CD4-positive, CD25-positive, alpha-beta regulatory T cell (primary cell): ENCODE results near the gene TMEM18. TPM values are rescaled to one million over a fixed set of nuclear protein-coding genes. Genes with fewer than 3 reads are reported as not detected.
"Not testable (repeated sequence)": the region's sequence is repeated elsewhere in the genome, so short reads cannot be mapped to it uniquely, and the experiment has no call there.

Source experiments
- ATAC-seq, 2 donors: fragments of 150-1000 bp; cut with Tn5 transposase; one replicate each; pipeline ENCODE4 v1.10.0; 2021; ENCODE audit warnings: low read depth in 2 of 2, moderate number of reproducible peaks in 2 of 2, moderate library complexity in 1 of 2
- DNase-seq, 3 donors: peaks; one replicate each; pipeline versions ENCODE4 v3.0.0 to v3.0.0-alpha.2; 2012 to 2022; ENCODE audit warnings: mixed read lengths in 1 of 3
- H3K27ac ChIP-seq: one replicate; pipeline ENCODE4 v1.7.0; 2013; ENCODE audit warnings: mild to moderate bottlenecking, low read length; ENCODE audit not compliant: insufficient read depth, poor library complexity, severe bottlenecking
- H3K27me3 ChIP-seq: one replicate; pipeline ENCODE4 v1.7.0; 2013; ENCODE audit warnings: low read length; ENCODE audit not compliant: control insufficient read depth, insufficient read depth
- H3K36me3 ChIP-seq: one replicate; pipeline ENCODE4 v1.7.0; 2013; ENCODE audit warnings: mild to moderate bottlenecking, low read length, moderate library complexity; ENCODE audit not compliant: control insufficient read depth, insufficient read depth
- H3K4me1 ChIP-seq: 2 replicates; pipeline ENCODE4 v1.7.0; 2013; ENCODE audit warnings: mild to moderate bottlenecking, low read length; ENCODE audit not compliant: insufficient read depth, control insufficient read depth, poor library complexity, severe bottlenecking
- H3K4me3 ChIP-seq: one replicate; pipeline ENCODE4 v1.7.0; 2013; ENCODE audit warnings: low read depth, mild to moderate bottlenecking, low read length, moderate library complexity
- H3K9me3 ChIP-seq, 2 experiments: 1 replicate in 1 of 2; 2 replicates in 1 of 2; pipeline ENCODE4 v1.7.0; 2013; ENCODE audit warnings: low read length in 2 of 2, mild to moderate bottlenecking in 1 of 2, moderate library complexity in 1 of 2; ENCODE audit not compliant: control insufficient read depth in 2 of 2
- H3K27ac Mint-ChIP-seq, 3 donors: one replicate each; pipeline ENCODE4 v1.8.0; 2020 to 2022; ENCODE audit warnings: mild to moderate bottlenecking in 3 of 3, mixed read lengths in 3 of 3, moderate library complexity in 2 of 3
- H3K27me3 Mint-ChIP-seq: one replicate; pipeline ENCODE4 v1.8.0; 2022; ENCODE audit warnings: mild to moderate bottlenecking, mixed read lengths
- H3K36me3 Mint-ChIP-seq: one replicate; pipeline ENCODE4 v1.8.0; 2020; ENCODE audit warnings: mixed read lengths
- H3K4me1 Mint-ChIP-seq, 4 donors: one replicate each; pipeline ENCODE4 v1.8.0; 2020 to 2022; ENCODE audit warnings: mixed read lengths in 4 of 4, mild to moderate bottlenecking in 1 of 4
- H3K4me3 Mint-ChIP-seq, 4 donors: one replicate each; pipeline ENCODE4 v1.8.0; 2020 to 2022; ENCODE audit warnings: mild to moderate bottlenecking in 4 of 4, mixed read lengths in 4 of 4, moderate library complexity in 3 of 4
- H3K9me3 Mint-ChIP-seq, 7 donors: one replicate each; pipeline ENCODE4 v1.8.0; 2020 to 2022; ENCODE audit warnings: mixed read lengths in 7 of 7, mild to moderate bottlenecking in 3 of 7, moderate library complexity in 2 of 7
- polyA plus RNA-seq, 4 donors: library from polyadenylated mRNA; unstranded; fragments of 300-500 nt; fragmentation: Illumina TruSeq; gene quantifications; one replicate each; pipeline ENCODE4 v1.2.3, GENCODE V29; 2021
- total RNA-seq: library from RNA; stranded (reverse); gene quantifications from one replicate; pipeline ENCODE4 v1.2.3, GENCODE V29; 2022

The TMEM18 gene
- total and polyA plus RNA-seq, 5 donors from 2014 or later: 22.9 to 45.5 (median 26.9) TPM

- not testable (repeated sequence) for H3K4me1 Mint-ChIP-seq, H3K36me3 Mint-ChIP-seq, DNase-seq, H3K27ac ChIP-seq, H3K4me3 Mint-ChIP-seq, H3K27me3 Mint-ChIP-seq, H3K36me3 ChIP-seq, ATAC-seq, H3K4me1 ChIP-seq, H3K27me3 ChIP-seq, H3K4me3 ChIP-seq, H3K27ac Mint-ChIP-seq
- H3K9me3 ChIP-seq: peaks cover 6 to 32% of the 10 kb centered on the region in 2 experiments
- peaks cover 1 to 22% (median 10%) of the 10 kb centered on the region in 7 donors for H3K9me3 Mint-ChIP-seq
Observed at GRCh38 chr2:684913-685312, 7.7 kb upstream of the TMEM18 start.

- peaks cover 1 to 22% (median 9%) of the 10 kb centered on the region in 7 donors for H3K9me3 Mint-ChIP-seq
- Histone ChIP-seq H3K4me3 (no peak overlapping the region), H3K4me1 (peaks cover 5% of the 10 kb centered on the region), H3K36me3 (no peaks in the 10 kb centered on the region), H3K27me3 (no peaks in the 10 kb centered on the region), H3K9me3 (peaks cover 6 to 32% of the 10 kb centered on the region in 2 experiments), H3K27ac (no peak overlapping the region)
- peak overlapping the region in 1 of 4 donors; percentile 55 for H3K4me3 Mint-ChIP-seq
- DNase-seq (no peak), ATAC-seq (no peak)
- H3K27me3 Mint-ChIP-seq: no peaks in the 10 kb centered on the region
- H3K36me3 Mint-ChIP-seq: peaks cover 7% of the 10 kb centered on the region
- peaks cover 0 to 16% (median 7%) of the 10 kb centered on the region in 4 donors for H3K4me1 Mint-ChIP-seq
- H3K27ac Mint-ChIP-seq: no peak overlapping the region
Observed at GRCh38 chr2:682226-682625, 5.0 kb upstream of the TMEM18 start.

- H3K4me1 Mint-ChIP-seq: peaks cover 5 to 21% (median 8%) of the 10 kb centered on the region in 4 donors
- Histone ChIP-seq H3K9me3 (peaks cover 6 to 29% of the 10 kb centered on the region in 2 experiments), H3K4me1 (peaks cover 5% of the 10 kb centered on the region), H3K4me3 (no peak overlapping the region), H3K36me3 (no peaks in the 10 kb centered on the region), H3K27me3 (no peaks in the 10 kb centered on the region), H3K27ac (no peak overlapping the region)
- no peak overlapping the region for H3K27ac Mint-ChIP-seq
- H3K9me3 Mint-ChIP-seq: peaks cover 0 to 15% (median 7%) of the 10 kb centered on the region in 7 donors
- H3K27me3 Mint-ChIP-seq: no peaks in the 10 kb centered on the region
- no peak for DNase-seq
- no peak for ATAC-seq
- H3K4me3 Mint-ChIP-seq: peak overlapping the region in 1 of 4 donors; percentile 33
- H3K36me3 Mint-ChIP-seq: peaks cover 7% of the 10 kb centered on the region
Observed at GRCh38 chr2:681312-681711, 4.1 kb upstream of the TMEM18 start.

- Mint-ChIP-seq H3K4me1 (peaks cover 6 to 29% (median 14%) of the 10 kb centered on the region in 4 donors), H3K4me3 (peak overlapping the region in 1 of 4 donors; percentile 33), H3K36me3 (peaks cover 7% of the 10 kb centered on the region), H3K27ac (no peak overlapping the region), H3K9me3 (peaks cover 0 to 15% (median 7%) of the 10 kb centered on the region in 7 donors), H3K27me3 (no peaks in the 10 kb centered on the region)
- Histone ChIP-seq H3K4me3 (no peak overlapping the region), H3K4me1 (peaks cover 9% of the 10 kb centered on the region), H3K36me3 (no peaks in the 10 kb centered on the region), H3K27me3 (no peaks in the 10 kb centered on the region), H3K9me3 (peaks cover 6 to 21% of the 10 kb centered on the region in 2 experiments), H3K27ac (no peak overlapping the region)
- DNase-seq (no peak), ATAC-seq (no peak)
Observed at GRCh38 chr2:680496-680895, 3.3 kb upstream of the TMEM18 start.

GRCh38 chr2:678964-679363 is 1.8 kb upstream of the TMEM18 start:
- ATAC-seq: no peak
- Mint-ChIP-seq H3K36me3 (peaks cover 10% of the 10 kb centered on the region), H3K4me3 (peak overlapping the region; percentile 96 to 97 (median 96)), H3K27me3 (no peaks in the 10 kb centered on the region), H3K27ac (peak overlapping the region; percentile 49 to 99 (median 99)), H3K4me1 (peaks cover 12 to 42% (median 23%) of the 10 kb centered on the region in 4 donors), H3K9me3 (peaks cover 0 to 3% (median 1%) of the 10 kb centered on the region in 7 donors)
- Histone ChIP-seq H3K27me3 (no peaks in the 10 kb centered on the region), H3K27ac (no peak overlapping the region), H3K4me3 (no peak overlapping the region), H3K36me3 (no peaks in the 10 kb centered on the region), H3K4me1 (peaks cover 9% of the 10 kb centered on the region), H3K9me3 (peaks cover 2 to 5% of the 10 kb centered on the region in 2 experiments)
- DNase-seq: no peak

GRCh38 chr2:677959-678550 is 849 bp upstream of the TMEM18 start:
- peaks cover 9% of the 10 kb centered on the region for H3K4me1 ChIP-seq
- Mint-ChIP-seq H3K9me3 (peaks cover 0 to 3% (median 0%) of the 10 kb centered on the region in 7 donors), H3K36me3 (peaks cover 10% of the 10 kb centered on the region), H3K4me1 (peaks cover 12 to 44% (median 23%) of the 10 kb centered on the region in 4 donors), H3K27me3 (no peaks in the 10 kb centered on the region), H3K27ac (peak overlapping the region; percentile 99 to 100 (median 99)), H3K4me3 (peak overlapping the region; percentile 96 to 97 (median 96))
- no peaks in the 10 kb centered on the region for H3K9me3 ChIP-seq
- H3K4me3 ChIP-seq: peak overlapping the region; percentile 95
- ATAC-seq (no peak), DNase-seq (no peak)
- no peaks in the 10 kb centered on the region for H3K27me3 ChIP-seq
- H3K36me3 ChIP-seq: peaks cover 2% of the 10 kb centered on the region
- peak overlapping the region; percentile 98 for H3K27ac ChIP-seq

- Mint-ChIP-seq H3K9me3 (no peaks in the 10 kb centered on the region), H3K4me3 (peak overlapping the region; percentile 92 to 97 (median 94)), H3K4me1 (peaks cover 12 to 47% (median 23%) of the 10 kb centered on the region in 4 donors), H3K27me3 (no peaks in the 10 kb centered on the region), H3K36me3 (peaks cover 9% of the 10 kb centered on the region), H3K27ac (peak overlapping the region; percentile 79 to 99 (median 95))
- Histone ChIP-seq H3K4me3 (peak overlapping the region; percentile 52), H3K27me3 (no peaks in the 10 kb centered on the region), H3K36me3 (peaks cover 11% of the 10 kb centered on the region), H3K4me1 (peaks cover 9% of the 10 kb centered on the region), H3K9me3 (no peaks in the 10 kb centered on the region), H3K27ac (peak overlapping the region; percentile 98)
- DNase-seq: peak in 2 of 3 donors; percentile 94 to 97
- peak; percentile 78 to 80 for ATAC-seq
Observed at GRCh38 chr2:676647-677055, 555 bp downstream of the TMEM18 start.
